ENCODE measurements around the gene SERPINE1. TPM values are rescaled to one million over a fixed set of nuclear protein-coding genes. Genes with fewer than 3 reads are reported as not detected.

The SERPINE1 gene
- total and polyA plus RNA-seq, 2 of the 13 experiments (the other 11 are each of a cell fraction or from before 2014, with no cell fraction given): 21.2 to 1,576 TPM

DNA sequence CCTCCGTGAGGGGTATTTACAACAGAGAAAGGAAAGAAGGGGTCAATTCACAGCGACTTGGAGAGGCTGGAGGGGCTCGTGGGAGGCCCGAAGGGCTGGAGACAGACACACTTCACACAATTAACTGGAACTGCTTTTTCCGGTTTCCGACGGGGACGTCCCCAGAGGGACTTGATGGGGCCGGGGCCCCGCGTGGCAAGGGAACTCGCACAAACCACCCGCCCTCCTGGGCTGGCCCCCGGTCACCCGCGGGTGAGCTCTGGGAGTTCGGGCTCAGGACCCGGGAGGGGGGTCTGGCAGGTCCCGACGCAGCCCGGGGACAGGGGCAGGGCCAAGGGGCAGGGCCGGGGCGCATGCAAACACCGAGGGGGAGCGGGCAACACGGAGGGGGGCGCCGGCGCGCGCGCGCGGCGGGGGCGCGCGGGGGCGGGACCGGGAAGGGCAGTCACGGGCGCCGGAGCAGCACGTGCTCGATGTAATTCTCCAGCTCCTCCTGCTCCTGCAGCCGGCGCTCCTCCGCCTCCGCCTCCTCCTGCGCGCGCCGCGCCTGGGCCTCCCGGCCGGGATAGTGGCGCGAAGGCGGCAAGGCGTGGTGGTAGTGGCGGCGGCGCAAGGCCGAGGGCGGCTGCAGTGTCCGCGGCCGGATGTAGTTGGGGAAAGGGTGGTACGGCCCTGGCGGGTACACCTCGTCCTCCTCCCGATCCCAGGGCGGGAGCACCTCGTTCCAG lies 35.8 kb downstream of the SERPINE1 start (continued):
- TF ChIP-seq, protein P1, sequence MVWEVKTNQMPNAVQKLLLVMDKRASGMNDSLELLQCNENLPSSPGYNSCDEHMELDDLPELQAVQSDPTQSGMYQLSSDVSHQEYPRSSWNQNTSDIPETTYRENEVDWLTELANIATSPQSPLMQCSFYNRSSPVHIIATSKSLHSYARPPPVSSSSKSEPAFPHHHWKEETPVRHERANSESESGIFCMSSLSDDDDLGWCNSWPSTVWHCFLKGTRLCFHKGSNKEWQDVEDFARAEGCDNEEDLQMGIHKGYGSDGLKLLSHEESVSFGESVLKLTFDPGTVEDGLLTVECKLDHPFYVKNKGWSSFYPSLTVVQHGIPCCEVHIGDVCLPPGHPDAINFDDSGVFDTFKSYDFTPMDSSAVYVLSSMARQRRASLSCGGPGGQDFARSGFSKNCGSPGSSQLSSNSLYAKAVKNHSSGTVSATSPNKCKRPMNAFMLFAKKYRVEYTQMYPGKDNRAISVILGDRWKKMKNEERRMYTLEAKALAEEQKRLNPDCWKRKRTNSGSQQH (CRISPR knock-in tag; IDR thresholded peaks at IDR 0.05; ENCODE audit: low read depth): no peak
- no peak for TF ChIP-seq XBP1 (CRISPR knock-in tag; IDR thresholded peaks at IDR 0.05)
- TF ChIP-seq SMAD9 (CRISPR knock-in tag; IDR thresholded peaks at IDR 0.05): no peak
- TF ChIP-seq ZNF75D (CRISPR knock-in tag; IDR thresholded peaks at IDR 0.05; ENCODE audit: borderline replicate concordance): no peak
- TF ChIP-seq RAD51 (IDR thresholded peaks at IDR 0.05; ENCODE audit: borderline replicate concordance): no peak
- no peak for TF ChIP-seq KLF6 (CRISPR knock-in tag; IDR thresholded peaks at IDR 0.05)
- TF ChIP-seq JARID2 (CRISPR knock-in tag; IDR thresholded peaks at IDR 0.05; ENCODE audit: insufficient replicate concordance): no peak
- TF ChIP-seq PTBP1 (IDR thresholded peaks at IDR 0.05; ENCODE audit: low read depth, low read length, poor library complexity, severe bottlenecking): no peak
- TF ChIP-seq, protein P2, sequence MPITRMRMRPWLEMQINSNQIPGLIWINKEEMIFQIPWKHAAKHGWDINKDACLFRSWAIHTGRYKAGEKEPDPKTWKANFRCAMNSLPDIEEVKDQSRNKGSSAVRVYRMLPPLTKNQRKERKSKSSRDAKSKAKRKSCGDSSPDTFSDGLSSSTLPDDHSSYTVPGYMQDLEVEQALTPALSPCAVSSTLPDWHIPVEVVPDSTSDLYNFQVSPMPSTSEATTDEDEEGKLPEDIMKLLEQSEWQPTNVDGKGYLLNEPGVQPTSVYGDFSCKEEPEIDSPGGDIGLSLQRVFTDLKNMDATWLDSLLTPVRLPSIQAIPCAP (CRISPR knock-in tag; IDR thresholded peaks at IDR 0.05; ENCODE audit: low read depth): no peak
- TF ChIP-seq ZNF841 (CRISPR knock-in tag; IDR thresholded peaks at IDR 0.05; ENCODE audit: borderline replicate concordance): no peak
- 0 out of 2 replicates have a peak, but pooled peaks have one; percentile 4 for TF ChIP-seq MTA1 (CRISPR knock-in tag; IDR thresholded peaks at IDR 0.05; ENCODE audit: borderline replicate concordance)
- TF ChIP-seq, protein P3, sequence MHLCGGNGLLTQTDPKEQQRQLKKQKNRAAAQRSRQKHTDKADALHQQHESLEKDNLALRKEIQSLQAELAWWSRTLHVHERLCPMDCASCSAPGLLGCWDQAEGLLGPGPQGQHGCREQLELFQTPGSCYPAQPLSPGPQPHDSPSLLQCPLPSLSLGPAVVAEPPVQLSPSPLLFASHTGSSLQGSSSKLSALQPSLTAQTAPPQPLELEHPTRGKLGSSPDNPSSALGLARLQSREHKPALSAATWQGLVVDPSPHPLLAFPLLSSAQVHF (CRISPR knock-in tag; IDR thresholded peaks at IDR 0.05): 0 out of 2 replicates have a peak, but pooled peaks have one; percentile 43
- no peak for TF ChIP-seq SAP130 (CRISPR knock-in tag; IDR thresholded peaks at IDR 0.05; ENCODE audit: low read depth)
- TF ChIP-seq, protein P4, sequence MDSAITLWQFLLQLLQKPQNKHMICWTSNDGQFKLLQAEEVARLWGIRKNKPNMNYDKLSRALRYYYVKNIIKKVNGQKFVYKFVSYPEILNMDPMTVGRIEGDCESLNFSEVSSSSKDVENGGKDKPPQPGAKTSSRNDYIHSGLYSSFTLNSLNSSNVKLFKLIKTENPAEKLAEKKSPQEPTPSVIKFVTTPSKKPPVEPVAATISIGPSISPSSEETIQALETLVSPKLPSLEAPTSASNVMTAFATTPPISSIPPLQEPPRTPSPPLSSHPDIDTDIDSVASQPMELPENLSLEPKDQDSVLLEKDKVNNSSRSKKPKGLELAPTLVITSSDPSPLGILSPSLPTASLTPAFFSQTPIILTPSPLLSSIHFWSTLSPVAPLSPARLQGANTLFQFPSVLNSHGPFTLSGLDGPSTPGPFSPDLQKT (CRISPR knock-in tag; IDR thresholded peaks at IDR 0.05; ENCODE audit: borderline replicate concordance): no peak
- no peak for TF ChIP-seq CBX5 (CRISPR knock-in tag; IDR thresholded peaks at IDR 0.05; ENCODE audit: borderline replicate concordance)
- TF ChIP-seq PLRG1 (conservative IDR thresholded peaks at IDR 0.05): no peak
- no peak for TF ChIP-seq SUZ12 (IDR thresholded peaks at IDR 0.05; ENCODE audit: low read depth, low read length)
- TF ChIP-seq, protein P5, sequence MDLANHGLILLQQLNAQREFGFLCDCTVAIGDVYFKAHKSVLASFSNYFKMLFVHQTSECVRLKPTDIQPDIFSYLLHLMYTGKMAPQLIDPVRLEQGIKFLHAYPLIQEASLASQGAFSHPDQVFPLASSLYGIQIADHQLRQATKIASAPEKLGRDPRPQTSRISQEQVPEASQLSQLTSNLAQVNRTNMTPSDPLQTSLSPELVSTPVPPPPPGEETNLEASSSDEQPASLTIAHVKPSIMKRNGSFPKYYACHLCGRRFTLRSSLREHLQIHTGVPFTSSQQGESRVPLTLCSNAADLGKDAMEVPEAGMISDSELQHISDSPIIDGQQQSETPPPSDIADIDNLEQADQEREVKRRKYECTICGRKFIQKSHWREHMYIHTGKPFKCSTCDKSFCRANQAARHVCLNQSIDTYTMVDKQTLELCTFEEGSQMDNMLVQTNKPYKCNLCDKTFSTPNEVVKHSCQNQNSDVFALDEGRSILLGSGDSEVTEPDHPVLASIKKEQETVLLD (CRISPR knock-in tag; IDR thresholded peaks at IDR 0.05; ENCODE audit: low read depth): no peak
- no peak for TF ChIP-seq REXO4 (CRISPR knock-in tag; IDR thresholded peaks at IDR 0.05; ENCODE audit: borderline replicate concordance)
- TF ChIP-seq, protein P6, sequence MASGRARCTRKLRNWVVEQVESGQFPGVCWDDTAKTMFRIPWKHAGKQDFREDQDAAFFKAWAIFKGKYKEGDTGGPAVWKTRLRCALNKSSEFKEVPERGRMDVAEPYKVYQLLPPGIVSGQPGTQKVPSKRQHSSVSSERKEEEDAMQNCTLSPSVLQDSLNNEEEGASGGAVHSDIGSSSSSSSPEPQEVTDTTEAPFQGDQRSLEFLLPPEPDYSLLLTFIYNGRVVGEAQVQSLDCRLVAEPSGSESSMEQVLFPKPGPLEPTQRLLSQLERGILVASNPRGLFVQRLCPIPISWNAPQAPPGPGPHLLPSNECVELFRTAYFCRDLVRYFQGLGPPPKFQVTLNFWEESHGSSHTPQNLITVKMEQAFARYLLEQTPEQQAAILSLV (CRISPR knock-in tag; IDR thresholded peaks at IDR 0.05; ENCODE audit: borderline replicate concordance): no peak

Measured in HepG2 (cell line).